ENCODE measurements around the gene SRF. TPM values are rescaled to one million over a fixed set of nuclear protein-coding genes. Genes with fewer than 3 reads are reported as not detected.

Gene SRF
- total RNA-seq, 1 experiment from 2014 or later: 35.0 TPM

DNA sequence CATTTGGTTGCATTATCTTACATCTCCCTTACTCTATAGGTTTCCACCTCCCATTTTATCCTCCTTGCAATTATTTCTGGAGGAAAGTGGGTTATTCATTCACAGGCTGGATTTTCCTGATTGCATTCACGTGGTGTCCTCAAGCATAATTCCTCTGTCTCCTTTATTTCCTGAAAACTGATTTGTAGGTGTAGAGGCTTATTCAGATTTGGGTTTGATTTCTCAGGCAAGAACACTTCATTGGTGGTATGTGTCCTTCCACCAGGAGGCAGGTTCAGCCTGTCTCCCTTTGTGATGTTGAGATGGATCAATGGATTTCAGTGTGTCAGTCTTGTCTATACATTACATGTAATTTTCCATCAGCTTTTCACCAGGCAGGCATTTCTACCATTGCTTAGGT lies 40.9 kb downstream of the SRF start:
- ATAC-seq: no peak
- CTCF ChIA-PET: no interaction called here
- BruUV-seq (replicated peaks): no TSS peak

DNA sequence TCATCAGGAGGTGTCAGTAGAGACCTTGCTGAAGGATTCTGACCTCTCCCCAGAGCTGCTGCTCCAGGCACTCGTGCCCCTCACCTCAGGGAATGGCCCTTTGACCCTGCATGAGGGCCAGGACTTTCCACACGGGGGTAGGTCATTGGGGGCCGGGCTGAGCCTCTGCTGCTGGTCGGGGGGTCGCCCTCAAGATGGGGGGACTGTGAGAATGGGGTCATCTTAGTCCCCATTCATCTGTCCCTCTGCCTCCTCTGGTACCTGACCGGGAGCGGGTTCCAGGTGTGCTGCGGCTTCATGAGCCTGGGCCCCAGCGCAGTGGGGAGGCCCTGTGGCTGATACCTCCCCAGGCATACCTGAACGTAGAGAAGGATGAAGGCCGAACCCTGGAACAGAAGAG lies 42.4 kb downstream of the SRF start:
- Histone ChIP-seq H3F3A (ENCODE audit: low read length, unreplicated experiment) (no peaks in the 10 kb centered on the region), H3K4me3 (ENCODE audit: low read length) (no peak overlapping the region), H3K9me2 (replicated peaks; ENCODE audit: low read length) (no peaks in the 10 kb centered on the region), H3K9ac (ENCODE audit: low read length) (no peak overlapping the region), H3K4me1 (ENCODE audit: insufficient read depth, low read length) (peaks cover 7% of the 10 kb centered on the region; the same call in 1 of the 2 replicates), H3K27me3 (ENCODE audit: low read length) (no peaks in the 10 kb centered on the region), H3K79me2 (ENCODE audit: low read length) (no peaks in the 10 kb centered on the region), H3K27ac (ENCODE audit: low read length) (no peak overlapping the region), H2AFZ (ENCODE audit: low read length) (no peak overlapping the region), H4K20me1 (ENCODE audit: low read length) (no peaks in the 10 kb centered on the region), H3K36me3 (ENCODE audit: low read depth, low read length) (no peaks in the 10 kb centered on the region), H3K4me2 (ENCODE audit: low read length) (no peak overlapping the region), H3K9me3 (ENCODE audit: low read length) (no peaks in the 10 kb centered on the region)
- BruUV-seq (replicated peaks): no TSS peak
- ChIA-PET CTCF (no interaction called here), POLR2A (ENCODE audit: unreplicated experiment) (no interaction called here)
- ATAC-seq: no peak
- no peak for DNase-seq
- no peak for TF ChIP-seq EZH2 (IDR thresholded peaks at IDR 0.05; ENCODE audit: low read length, unreplicated experiment)
- no peak for TF ChIP-seq EZH2phosphoT487 (IDR thresholded peaks at IDR 0.05; ENCODE audit: borderline replicate concordance, low read length)
- TF ChIP-seq, protein P1, sequence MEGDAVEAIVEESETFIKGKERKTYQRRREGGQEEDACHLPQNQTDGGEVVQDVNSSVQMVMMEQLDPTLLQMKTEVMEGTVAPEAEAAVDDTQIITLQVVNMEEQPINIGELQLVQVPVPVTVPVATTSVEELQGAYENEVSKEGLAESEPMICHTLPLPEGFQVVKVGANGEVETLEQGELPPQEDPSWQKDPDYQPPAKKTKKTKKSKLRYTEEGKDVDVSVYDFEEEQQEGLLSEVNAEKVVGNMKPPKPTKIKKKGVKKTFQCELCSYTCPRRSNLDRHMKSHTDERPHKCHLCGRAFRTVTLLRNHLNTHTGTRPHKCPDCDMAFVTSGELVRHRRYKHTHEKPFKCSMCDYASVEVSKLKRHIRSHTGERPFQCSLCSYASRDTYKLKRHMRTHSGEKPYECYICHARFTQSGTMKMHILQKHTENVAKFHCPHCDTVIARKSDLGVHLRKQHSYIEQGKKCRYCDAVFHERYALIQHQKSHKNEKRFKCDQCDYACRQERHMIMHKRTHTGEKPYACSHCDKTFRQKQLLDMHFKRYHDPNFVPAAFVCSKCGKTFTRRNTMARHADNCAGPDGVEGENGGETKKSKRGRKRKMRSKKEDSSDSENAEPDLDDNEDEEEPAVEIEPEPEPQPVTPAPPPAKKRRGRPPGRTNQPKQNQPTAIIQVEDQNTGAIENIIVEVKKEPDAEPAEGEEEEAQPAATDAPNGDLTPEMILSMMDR (conservative IDR thresholded peaks at IDR 0.05; ENCODE audit: low read depth, low read length): no peak
- intact Hi-C loops (cut with micrococcal nuclease): no loop called here

More for the DNA sequence above, 40.9 kb downstream of the SRF start:
- no peaks in the 10 kb centered on the region for H4K20me1 ChIP-seq (ENCODE audit: low read length)
- H3K4me1 ChIP-seq (ENCODE audit: insufficient read depth, low read length): peaks cover 7% of the 10 kb centered on the region; the same call in 1 of the 2 replicates
- H3K9me3 ChIP-seq (ENCODE audit: low read length): no peaks in the 10 kb centered on the region
- no peak for DNase-seq
- H3K4me2 ChIP-seq (ENCODE audit: low read length): no peak overlapping the region
- no peak overlapping the region for H3K27ac ChIP-seq (ENCODE audit: low read length)
- intact Hi-C loops (cut with micrococcal nuclease): no loop called here
- no peak overlapping the region for H3K4me3 ChIP-seq (ENCODE audit: low read length)
- H3K27me3 ChIP-seq (ENCODE audit: low read length): no peaks in the 10 kb centered on the region
- H2AFZ ChIP-seq (ENCODE audit: low read length): no peak overlapping the region
- TF ChIP-seq, protein P1 (conservative IDR thresholded peaks at IDR 0.05; ENCODE audit: low read depth, low read length): peak; percentile 29; the same call in 1 of the 2 replicates
- no peak for TF ChIP-seq EZH2phosphoT487 (IDR thresholded peaks at IDR 0.05; ENCODE audit: borderline replicate concordance, low read length)
- H3K79me2 ChIP-seq (ENCODE audit: low read length): no peaks in the 10 kb centered on the region
- H3K36me3 ChIP-seq (ENCODE audit: low read depth, low read length): no peaks in the 10 kb centered on the region
- H3K9ac ChIP-seq (ENCODE audit: low read length): no peak overlapping the region
- no peaks in the 10 kb centered on the region for H3F3A ChIP-seq (ENCODE audit: low read length, unreplicated experiment)
- POLR2A ChIA-PET (ENCODE audit: unreplicated experiment): no interaction called here
- H3K9me2 ChIP-seq (replicated peaks; ENCODE audit: low read length): no peaks in the 10 kb centered on the region

DNA sequence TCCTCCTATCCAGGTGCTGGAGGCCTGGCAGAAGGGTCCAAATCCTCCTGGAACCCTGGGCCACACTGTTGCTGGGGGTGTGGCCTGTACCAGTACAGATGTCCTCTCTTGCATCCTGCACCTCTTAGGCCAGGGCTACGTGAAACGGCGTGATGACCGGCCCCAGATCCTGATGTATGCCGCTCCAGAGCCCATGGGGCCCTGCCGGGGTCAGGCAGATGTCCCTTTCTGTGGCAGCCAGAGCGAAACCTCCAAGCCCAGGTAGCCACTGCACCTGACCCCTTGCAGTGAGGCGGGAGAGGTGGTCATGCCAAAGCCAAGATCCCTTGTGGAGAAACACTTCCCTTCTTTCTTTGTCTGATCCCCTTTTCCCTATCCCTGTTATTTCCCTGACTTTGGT lies 44.0 kb downstream of the SRF start:
- Histone ChIP-seq H3F3A (ENCODE audit: low read length, unreplicated experiment) (no peaks in the 10 kb centered on the region), H4K20me1 (ENCODE audit: low read length) (no peaks in the 10 kb centered on the region), H3K9ac (ENCODE audit: low read length) (no peak overlapping the region), H3K79me2 (ENCODE audit: low read length) (no peaks in the 10 kb centered on the region), H2AFZ (ENCODE audit: low read length) (no peak overlapping the region), H3K4me1 (ENCODE audit: insufficient read depth, low read length) (peaks cover 7% of the 10 kb centered on the region; the same call in 1 of the 2 replicates), H3K36me3 (ENCODE audit: low read depth, low read length) (no peaks in the 10 kb centered on the region), H3K9me2 (replicated peaks; ENCODE audit: low read length) (no peaks in the 10 kb centered on the region), H3K4me3 (ENCODE audit: low read length) (no peak overlapping the region), H3K27me3 (ENCODE audit: low read length) (no peaks in the 10 kb centered on the region), H3K4me2 (ENCODE audit: low read length) (no peak overlapping the region), H3K27ac (ENCODE audit: low read length) (no peak overlapping the region), H3K9me3 (ENCODE audit: low read length) (no peaks in the 10 kb centered on the region)
- ATAC-seq (no peak), DNase-seq (no peak)
- no TSS peak for BruUV-seq (replicated peaks)
- intact Hi-C loops (cut with micrococcal nuclease): no loop called here
- CTCF ChIA-PET: no interaction called here
- POLR2A ChIA-PET (ENCODE audit: unreplicated experiment): no interaction called here
- TF ChIP-seq, protein P1 (conservative IDR thresholded peaks at IDR 0.05; ENCODE audit: low read depth, low read length): no peak
- TF ChIP-seq EZH2 (IDR thresholded peaks at IDR 0.05; ENCODE audit: low read length, unreplicated experiment): no peak

All from PC-3 (cell line).